GOT3 (cell line): ENCODE measurements around the gene SENP1.
"Not testable (repeated sequence)": the region's sequence is repeated elsewhere in the genome, so short reads cannot be mapped to it uniquely, and the experiment has no call there.

Experiments used
- DNase-seq: peaks from one replicate; lab custom pipeline; 2025; ENCODE audit warnings: mixed read lengths; lab: John Stamatoyannopoulos, UW

The SENP1 gene

DNA sequence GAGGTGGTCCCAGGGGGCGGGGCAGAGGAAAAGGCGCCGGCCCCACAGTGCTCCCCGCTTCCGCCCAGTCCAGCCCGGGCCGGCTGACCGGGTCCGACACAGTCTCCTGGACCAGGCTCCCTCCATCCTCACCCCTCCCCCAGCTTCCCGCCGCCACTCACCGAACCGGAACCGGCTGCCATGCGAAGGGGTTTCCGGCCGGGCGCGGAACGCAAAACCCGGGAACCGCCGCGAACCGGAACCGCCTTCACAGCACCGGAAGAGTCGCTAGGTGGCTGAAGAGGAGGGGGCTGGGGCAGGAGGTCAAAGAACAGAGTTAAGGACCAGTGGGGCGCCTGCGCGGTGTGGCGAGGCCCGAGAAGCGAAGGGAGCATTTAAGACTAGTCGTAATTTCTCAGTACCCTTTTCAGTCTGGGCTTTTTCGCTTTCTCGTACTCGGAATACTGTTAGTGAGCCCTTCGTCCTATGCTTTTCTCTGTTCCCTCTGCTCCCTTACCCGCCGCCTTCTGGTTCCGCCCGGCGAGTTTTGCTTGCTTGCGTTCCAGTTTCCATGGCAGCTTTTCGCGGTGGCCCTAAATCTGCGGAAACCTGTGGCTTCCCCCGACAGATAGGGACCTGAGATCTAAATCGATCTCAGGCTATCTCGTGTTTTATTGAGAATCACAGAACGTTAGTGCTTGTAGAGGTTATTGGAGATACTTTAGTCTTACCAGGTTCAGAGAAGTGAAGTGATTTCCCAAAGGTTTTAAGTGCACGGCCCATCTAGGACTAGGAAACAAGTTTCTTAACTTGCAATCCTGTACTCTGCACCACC is at the start of gene SENP1:
SENP1 (minus strand) TSS at position 213 of the 814 bp plus-strand sequence. CDS start 4,607 bp downstream, outside the sequence.
- DNase-seq, result peak; percentile 81

DNA sequence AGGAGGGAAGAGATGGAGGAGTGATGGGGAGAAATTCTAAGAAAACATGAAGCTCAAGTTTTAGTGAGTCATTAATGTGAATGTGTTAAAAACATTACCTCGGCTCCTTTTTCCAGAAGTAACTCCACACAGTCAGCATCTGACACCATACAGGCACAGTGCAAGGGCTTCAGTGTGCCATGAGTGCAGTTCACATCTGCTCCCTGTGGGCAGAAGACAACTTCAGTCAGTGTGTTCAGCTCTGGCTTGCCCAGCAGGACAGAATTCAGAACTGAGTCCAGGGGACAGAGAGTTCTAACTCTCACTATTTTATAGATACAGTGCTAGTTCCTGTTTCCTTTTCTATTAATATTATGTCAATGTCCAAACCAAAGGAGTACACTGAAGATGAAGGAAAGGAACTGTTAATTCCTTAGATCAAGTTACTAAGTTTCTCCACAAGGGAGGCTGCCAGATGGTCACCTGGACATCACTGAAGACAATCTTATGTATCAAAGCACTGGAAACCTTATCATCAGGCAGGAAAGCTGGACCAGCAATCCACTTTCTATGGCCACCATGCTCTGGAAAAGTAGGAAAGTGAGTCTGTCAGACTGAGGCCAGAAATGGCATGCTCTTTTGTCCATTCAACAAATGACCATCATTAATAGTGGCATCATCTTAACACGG is 45.4 kb upstream of the SENP1 start:
- DNase-seq, result no peak

DNA sequence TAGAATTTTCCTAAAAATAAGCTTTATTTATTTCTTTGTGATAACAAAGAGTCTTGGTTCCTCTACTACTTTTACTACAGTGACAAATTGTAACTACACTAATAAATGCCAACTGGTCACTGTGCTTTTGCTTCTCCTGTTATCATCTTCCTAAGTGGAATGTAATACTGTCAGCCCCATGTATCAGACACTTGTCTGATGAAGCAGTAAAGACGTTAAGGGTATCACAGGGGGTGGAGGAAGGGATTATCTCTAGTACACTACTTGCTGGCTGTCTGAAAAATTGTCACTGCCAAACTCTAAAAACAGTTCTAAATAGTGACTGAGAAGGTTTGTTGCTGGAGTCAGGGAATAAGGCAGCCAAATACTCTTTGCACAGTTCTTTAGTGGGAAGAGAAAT is 40.1 kb upstream of the SENP1 start:
- DNase-seq, result no peak

DNA sequence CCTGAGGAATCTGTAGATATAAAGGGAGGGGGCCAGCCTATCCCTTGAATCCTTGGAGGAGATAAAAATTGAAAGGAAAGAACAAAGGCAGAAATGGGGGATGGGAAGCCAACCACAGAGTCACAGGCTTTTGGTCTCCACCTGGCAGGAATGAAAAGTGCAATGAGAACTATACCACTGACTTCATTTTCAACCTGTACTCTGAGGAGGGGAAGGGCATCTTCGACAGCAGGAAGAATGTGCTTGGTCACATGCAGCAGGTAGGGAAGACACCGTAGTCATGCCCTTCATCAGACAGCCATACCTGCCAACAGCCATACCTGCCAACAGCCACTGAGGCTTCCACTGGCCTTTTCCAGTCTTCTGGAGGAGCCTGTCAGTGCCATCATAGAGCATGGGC is 38.0 kb upstream of the SENP1 start:
- DNase-seq, result no peak

DNA sequence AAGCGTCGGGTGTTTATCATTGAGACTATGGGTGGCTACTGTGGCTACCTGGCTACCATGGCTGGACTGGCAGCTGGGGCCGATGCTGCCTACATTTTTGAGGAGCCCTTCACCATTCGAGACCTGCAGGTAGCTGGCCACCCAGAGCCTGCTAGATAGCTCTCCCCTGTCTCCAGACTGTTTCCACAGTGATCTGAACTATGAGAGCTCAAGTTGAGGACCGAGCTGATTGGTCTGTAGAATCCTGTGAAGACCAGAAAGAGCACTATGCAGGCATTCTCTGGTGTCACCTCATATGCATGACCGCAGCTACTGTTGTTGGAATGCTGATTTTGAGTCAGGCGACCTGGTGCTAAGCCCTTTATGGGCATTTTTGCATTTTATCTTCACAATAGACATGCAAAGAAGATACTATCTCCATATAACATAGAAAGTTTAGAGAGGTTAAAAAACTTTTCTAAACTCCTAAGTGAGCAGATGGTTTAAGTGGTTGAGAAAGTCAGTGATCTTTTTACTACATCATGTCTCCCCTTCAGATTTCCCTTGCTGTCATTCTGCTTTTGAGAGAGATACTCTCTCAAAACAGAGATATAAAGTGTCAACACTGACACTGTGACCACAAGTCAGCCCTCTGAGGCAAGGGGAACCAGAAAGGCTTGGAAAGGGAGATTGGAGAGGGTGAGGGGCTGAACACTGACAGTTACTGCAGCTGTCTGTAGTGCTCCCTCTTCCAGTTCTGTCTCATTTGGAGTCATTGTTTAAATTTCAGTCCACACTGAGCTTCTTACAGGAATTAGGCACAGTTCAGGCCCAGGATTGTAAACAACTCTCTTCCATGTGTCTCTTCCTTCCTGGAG is 37.2 kb upstream of the SENP1 start:
- no peak for DNase-seq

DNA sequence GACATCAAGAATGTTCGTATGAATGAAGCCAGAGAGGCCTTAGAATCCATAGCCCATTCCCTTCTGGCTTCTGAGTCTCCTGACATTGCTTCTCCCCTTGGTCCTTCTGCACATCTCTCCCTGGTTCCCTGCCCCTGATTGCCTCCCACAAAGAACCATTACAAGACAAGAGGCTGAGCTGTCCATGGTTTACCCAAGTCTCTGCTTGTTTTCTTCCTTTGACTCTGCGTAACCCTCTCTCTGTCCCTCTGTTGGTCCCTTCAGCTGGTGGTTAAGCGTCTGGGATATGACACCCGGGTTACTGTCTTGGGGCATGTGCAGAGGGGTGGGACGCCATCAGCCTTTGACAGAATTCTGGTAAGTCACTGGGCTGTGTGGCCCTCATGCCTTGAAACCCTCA is 29.1 kb upstream of the SENP1 start:
- DNase-seq, result no peak

DNA sequence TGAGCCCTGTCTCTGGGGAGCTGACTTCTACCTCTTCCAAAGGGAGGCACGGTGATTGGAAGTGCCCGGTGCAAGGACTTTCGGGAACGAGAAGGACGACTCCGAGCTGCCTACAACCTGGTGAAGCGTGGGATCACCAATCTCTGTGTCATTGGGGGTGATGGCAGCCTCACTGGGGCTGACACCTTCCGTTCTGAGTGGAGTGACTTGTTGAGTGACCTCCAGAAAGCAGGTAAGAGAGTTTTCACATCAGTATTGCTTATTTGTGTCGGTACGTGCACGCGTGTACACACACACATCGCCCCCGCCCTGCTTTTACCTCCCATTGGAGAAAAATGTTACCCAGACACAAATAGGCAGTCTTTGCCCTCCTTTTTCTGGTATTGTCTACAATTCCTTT is 26.9 kb upstream of the SENP1 start:
- no peak for DNase-seq

DNA sequence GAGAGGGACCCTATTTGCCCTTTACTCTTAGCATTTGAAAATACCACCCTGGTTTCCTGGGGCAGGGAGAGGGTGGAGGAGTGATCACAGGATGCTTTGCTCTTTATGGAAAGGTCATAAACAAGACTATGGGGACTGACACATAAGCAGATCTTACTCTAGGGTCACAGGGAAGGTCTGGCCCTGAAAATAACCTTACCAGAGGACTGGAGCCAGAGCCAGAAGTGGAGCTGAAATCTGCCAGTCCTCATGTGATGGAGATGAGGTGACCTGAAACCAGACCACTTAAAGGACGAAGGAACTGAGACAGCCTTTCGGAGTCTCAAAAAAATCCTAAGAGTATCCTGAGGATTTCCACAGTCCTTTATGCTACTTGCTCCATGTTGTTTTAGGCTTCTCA is 25.6 kb upstream of the SENP1 start:
- no peak for DNase-seq

DNA sequence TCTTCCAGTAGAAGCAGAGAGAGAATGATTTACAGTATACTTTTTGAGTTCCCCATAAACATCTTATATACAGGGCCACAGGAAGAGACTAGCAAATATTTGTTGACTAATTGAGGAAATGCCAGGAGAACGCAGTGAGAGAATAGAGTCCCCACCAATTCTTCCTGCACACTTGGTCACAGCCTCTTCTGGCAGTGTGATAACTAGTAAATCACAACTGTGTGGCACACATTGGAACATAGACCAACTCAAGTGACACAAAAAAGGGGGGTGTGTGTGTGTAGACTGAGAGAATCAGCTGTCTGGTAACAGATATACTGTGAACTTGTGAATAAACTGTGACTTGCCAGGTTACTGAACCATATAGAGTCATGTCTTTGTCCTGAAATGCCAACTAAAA is 23.5 kb upstream of the SENP1 start:
- no peak for DNase-seq

DNA sequence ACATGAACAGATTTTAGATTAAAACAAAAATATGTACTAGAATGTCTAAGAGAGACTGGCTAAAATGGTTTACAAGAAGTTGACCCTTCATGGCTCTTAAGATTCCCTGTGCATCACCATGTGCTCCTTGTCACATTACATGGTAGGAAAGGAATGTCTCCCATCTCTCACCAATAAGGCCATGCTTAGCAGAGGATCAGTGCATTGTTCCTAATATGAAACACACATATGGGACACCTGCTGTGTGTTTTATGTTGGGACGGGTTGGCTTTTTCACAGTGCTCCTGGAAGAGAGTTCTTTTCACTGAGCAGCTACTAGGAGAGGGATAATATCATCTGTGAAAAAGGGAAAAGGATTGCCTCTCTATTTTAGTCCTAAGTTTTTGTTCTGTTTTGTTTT is 22.9 kb upstream of the SENP1 start:
- DNase-seq, result no peak

DNA sequence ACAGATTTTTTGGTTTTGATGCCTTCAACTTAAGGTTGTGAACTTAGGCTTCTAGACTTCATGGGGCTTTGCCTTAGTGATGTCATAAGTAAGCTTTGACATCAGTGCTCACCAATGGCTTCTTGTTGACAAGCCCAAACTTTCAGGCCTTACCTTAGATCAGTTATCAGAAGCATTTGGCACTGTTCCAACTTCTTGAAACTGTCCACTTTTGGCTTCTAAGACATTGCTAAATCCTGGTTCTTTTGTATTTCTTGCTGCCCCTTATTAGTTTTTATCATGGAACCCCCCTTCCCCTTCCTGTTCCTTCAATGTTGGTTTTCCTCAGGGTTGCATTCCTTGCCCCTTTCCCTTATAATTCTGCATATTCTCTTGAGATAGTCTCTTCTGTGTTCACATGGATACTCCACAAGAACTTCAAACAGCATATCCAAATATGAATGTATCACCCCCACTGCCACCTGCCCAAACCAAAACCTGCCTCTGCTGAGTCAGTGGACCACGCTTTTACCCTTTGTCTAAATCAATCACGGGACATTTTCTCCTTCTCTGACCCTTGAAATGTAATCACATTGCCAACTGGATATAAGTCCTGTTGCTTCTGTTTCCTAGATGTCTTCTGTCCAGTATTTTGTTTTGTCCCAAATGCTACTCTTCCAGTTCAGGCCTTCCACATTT is 21.2 kb upstream of the SENP1 start:
- DNase-seq, result no peak

DNA sequence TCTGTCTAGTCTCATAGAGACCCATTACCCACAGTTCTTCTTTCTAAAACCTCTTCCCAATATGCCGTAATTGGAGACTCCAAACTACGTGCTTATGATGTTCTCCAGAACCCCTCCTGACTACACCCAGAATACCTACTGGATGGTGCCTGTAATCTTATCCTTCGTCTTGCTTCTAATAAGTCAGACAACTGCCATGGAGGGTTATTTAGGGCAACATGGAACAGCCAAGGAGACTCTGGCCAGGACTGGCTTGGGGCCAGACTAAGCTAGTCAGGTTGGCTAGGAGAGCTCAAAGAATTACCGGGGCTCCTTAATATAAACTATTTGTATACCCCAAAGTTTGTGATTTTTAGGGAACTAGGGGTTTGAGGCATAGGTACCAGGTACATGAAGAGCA is 20.1 kb upstream of the SENP1 start:
- DNase-seq, result no peak

DNA sequence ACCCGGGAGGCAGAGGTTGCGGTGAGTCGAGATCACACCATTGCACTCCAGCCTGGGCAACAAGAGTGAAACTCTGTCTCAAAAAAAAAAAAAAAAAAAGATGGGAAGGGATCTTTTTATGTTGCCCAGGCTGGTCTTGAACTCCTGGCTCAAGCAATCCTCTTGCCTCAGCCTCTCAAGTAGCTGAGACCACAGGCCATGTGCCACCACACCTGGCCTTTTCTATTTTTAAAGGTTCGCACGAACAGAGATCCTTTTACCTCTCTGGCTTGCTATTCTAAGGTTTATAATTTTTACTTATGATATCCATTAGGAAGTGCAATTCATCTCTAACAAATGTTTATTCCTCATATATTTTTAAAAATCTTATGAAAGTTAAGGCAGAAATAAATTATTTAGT is 19.7 kb upstream of the SENP1 start:
- not testable (repeated sequence) for DNase-seq

DNA sequence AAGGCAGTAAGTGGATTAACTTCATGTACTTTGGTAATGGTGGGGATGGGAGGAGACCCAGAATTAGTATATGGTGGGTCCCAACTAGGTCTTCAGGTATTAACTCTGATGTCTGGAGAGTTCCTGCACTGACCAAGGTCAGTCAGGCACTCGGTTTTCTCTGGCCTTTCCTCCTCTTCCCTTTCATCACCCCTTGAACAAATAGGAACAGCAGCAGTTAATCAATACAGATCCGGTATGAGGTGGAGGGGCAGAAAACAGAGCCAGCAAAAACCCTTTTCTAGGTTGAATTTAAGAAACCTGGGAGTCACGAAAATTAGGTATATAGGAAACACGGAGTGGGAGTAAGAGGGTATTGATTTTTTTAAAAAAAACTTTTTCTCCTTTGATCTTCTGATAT is 17.3 kb upstream of the SENP1 start:
- DNase-seq, result no peak

DNA sequence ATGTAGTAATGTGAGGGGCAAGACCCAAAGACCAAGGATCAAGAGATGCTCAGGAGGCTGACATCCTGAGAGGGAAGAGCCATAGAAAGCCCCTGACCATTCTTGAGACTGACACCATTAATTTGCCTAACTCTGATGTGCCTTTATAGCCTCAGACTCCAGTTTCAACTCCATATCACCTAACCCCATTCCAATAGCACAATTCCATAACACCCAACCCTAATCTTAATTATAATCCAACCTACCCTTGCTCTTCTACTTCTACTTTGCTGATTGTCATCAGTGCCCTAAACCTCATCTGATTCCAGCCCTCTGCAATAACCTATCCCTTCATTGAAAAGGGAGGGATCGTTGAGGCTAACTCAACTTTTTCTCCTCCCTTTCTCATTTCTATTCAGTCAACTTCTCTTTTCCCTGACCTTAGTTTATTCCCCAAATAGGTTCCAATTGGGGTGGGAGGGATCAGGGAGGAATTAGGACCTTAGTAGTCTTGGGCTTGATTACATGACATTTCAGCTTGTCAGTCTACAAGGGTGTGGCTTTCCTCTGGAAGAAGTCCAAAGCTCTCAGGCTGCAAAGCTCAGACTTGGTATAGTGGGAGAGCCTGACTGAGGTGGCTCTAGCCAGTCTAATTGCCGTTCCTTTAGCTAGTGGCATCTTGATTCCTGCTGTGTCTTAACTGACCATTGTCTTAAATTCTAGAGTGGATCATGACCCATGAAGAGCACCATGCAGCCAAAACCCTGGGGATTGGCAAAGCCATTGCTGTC is 16.4 kb upstream of the SENP1 start:
- DNase-seq, result no peak

DNA sequence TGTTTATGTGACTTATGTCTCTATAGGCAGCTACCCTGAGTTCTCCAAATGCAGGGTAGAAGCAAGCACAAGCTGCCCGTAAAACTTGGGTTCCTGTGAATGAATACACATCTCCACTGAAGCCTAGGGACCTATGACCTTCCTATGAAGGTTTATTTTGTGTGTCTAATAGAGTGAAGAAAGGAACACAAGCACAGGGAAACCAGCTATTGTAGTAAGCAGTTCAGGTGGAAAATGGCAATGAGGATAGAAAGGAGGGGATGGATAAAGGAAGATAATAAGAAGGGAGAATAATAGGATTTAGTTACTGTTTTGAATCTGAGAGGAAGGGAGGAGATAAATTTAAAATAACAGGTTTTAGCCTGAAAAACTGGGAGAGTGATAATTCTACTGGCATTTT is 15.6 kb upstream of the SENP1 start:
- no peak for DNase-seq

DNA sequence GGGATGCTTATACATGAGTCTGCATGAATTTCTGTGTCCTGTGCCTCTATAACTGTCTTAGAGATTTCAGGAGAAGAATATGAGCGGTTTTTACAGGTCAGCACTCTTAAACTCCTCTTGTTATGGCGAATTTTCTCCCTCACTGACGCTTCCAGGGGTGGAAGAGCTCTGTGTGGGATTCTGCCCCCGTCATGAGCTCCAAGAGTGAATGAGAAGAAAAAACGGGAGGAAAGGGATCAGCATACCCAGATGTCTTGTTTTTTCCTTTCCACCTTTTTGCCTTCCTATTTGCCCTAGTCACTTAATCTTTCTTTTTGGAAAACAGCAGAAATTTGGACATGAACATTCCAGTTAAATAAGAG is 13.9 kb upstream of the SENP1 start:
- DNase-seq, result no peak

DNA sequence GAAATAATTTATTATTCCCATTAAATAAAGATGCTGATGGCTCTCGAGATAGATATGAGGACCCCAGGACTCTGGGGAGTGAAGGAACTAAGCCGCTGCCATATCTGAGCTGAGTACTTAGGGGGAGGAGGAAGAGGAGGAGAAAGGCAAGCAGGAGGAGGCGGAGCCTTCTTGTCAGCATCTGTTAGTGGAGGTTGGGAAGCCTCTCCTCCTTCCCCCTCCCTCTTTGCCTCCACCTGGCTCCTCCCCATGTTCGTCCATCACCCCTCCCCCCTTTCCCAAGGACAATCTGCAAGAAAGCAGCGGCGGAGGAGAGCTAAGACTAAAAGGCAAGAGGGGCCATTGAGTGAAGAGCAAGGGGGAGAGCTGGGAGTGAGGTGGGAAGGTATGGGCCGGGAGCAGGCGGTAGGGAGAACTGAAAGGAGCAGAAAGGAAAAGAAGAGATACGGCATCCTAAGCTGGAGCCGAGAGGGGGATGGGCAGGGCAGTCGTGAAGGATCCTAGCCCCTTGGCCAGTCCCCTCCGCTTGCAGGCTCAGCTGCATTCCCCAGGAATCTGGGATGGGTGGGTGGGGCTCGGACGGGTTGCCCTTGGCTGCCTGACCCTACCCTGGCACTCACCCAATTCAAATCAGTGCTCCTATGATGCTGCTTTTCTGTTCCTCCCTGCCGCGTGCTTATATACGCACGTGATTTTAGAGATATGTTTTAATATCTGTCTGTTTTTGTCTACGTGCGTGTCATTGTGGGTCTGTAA is 13.4 kb upstream of the SENP1 start, which contains the start of gene PFKM:
PFKM (plus strand) TSS at position 287 of the 756 bp plus-strand sequence. CDS start 3,411 bp downstream, outside the sequence.
- DNase-seq, result peak; percentile 31

DNA sequence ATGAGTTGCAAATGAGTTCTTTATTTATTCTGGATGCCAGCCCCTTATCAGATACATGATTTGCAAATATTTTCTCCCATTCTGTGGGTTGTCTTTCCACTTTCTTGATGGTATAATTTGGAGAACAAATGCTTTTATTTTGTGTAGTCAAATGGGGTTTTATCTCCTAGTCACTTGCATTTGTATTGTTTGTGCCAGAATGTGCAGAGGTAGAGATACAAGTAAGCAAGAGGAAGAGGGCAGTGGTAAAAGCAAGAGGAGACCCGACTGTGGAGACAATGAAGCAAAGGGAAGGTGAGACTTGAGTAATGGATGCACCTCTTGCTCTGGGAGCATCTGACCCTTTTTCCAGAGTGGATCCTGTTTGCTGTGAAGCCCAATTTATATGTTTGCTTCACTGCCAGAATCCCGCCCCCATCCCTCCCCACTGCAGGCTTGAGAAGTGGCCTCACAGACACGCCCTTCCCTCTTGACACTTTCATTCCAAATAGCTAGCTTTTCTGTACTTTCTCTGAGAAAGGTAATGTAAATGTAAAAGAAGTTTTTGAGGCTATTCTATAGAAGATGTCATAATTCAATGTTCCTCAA is 12.5 kb upstream of the SENP1 start:
- DNase-seq, result no peak

DNA sequence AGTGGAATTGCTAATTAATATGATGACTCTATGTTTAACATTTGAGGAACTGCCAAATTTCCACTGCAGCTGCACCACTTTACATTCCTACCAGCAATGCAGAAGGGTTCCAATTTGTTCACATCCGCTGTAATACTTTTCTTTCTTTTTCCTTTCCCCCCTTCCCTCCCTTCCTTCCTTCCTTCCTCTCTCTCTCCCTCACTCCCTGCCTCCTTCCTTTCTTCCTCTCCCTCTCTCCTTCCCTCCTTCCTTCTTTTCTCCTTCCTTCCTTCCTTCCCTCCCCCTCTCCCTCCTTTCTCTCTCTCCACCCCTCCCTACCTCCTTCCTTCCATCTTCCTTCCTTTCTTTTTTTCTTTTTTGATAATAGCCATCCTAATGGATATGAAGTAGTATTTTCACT is 10.1 kb upstream of the SENP1 start:
- no peak for DNase-seq
